ENCODE results near the gene SMARCD3. TPM values are rescaled to one million over a fixed set of nuclear protein-coding genes. Genes with fewer than 3 reads are reported as not detected.

SMARCD3 gene
- total RNA-seq, 2 experiments from 2014 or later: 11.8 to 14.8 TPM

- Mint-ChIP-seq H3K4me3 (peak overlapping the region; percentile 35), H3K36me3 (ENCODE audit: low read depth) (no peaks in the 10 kb centered on the region), H3K27me3 (peaks cover 83% of the 10 kb centered on the region), H3K27ac (no peak overlapping the region), H3K4me1 (ENCODE audit: low read depth) (peaks cover 33% of the 10 kb centered on the region), H3K9me3 (no peaks in the 10 kb centered on the region)
- Histone ChIP-seq H3K36me3 (ENCODE audit: insufficient read depth, low read length) (no peaks in the 10 kb centered on the region), H3K4me1 (ENCODE audit: insufficient read depth, low read length) (peaks cover 22% of the 10 kb centered on the region), H3K9me3 (ENCODE audit: control insufficient read depth in 1 of 2, insufficient read depth in 1 of 2, low read length in 2 of 2) (no peaks in the 10 kb centered on the region), H3K4me3 (ENCODE audit: low read length) (no peak overlapping the region), H3K27me3 (ENCODE audit: control insufficient read depth in 1 of 2, insufficient read depth in 2 of 2, low read length in 2 of 2) (peaks cover 34 to 40% of the 10 kb centered on the region in 2 experiments), H3K27ac (ENCODE audit: low read depth in 1 of 2, low read length in 2 of 2) (no peak overlapping the region)
- ChIA-PET POLR2A (no interaction called here), CTCF (no interaction called here)
- TF ChIP-seq, protein P1, sequence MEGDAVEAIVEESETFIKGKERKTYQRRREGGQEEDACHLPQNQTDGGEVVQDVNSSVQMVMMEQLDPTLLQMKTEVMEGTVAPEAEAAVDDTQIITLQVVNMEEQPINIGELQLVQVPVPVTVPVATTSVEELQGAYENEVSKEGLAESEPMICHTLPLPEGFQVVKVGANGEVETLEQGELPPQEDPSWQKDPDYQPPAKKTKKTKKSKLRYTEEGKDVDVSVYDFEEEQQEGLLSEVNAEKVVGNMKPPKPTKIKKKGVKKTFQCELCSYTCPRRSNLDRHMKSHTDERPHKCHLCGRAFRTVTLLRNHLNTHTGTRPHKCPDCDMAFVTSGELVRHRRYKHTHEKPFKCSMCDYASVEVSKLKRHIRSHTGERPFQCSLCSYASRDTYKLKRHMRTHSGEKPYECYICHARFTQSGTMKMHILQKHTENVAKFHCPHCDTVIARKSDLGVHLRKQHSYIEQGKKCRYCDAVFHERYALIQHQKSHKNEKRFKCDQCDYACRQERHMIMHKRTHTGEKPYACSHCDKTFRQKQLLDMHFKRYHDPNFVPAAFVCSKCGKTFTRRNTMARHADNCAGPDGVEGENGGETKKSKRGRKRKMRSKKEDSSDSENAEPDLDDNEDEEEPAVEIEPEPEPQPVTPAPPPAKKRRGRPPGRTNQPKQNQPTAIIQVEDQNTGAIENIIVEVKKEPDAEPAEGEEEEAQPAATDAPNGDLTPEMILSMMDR (IDR thresholded peaks at IDR 0.05): no peak
- intact Hi-C loops (cut with DNase I, micrococcal nuclease): no loop called here
- DNase-seq: no peak
- no peak for ATAC-seq (ENCODE audit: poor library complexity)
Measured at GRCh38 chr7:151252961-151253711, 4.6 kb upstream of the SMARCD3 start.

DNA sequence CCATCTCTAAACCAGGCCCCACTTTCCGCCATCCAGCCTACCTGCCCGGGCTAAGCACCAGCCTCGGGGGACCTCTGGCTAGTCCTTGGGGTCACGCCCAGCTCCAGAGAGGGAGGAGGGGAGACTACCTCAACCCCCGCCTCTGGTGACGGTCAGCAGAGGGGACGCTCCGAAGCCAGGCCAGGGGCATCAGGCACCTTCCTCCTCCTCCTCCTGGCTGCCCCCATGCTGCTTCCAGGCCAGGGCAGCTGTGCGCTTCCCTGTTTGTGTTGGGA, 4.0 kb upstream of the SMARCD3 start:
- Mint-ChIP-seq H3K27ac (no peak overlapping the region), H3K4me1 (ENCODE audit: low read depth) (peaks cover 38% of the 10 kb centered on the region), H3K36me3 (ENCODE audit: low read depth) (no peaks in the 10 kb centered on the region), H3K27me3 (peaks cover 83% of the 10 kb centered on the region), H3K9me3 (no peaks in the 10 kb centered on the region), H3K4me3 (peak overlapping the region; percentile 75)
- TF ChIP-seq, protein P1 (IDR thresholded peaks at IDR 0.05): no peak
- DNase-seq (no peak), ATAC-seq (ENCODE audit: poor library complexity) (no peak)
- Histone ChIP-seq H3K36me3 (ENCODE audit: insufficient read depth, low read length) (no peaks in the 10 kb centered on the region), H3K27me3 (ENCODE audit: control insufficient read depth in 1 of 2, insufficient read depth in 2 of 2, low read length in 2 of 2) (peaks cover 33 to 45% of the 10 kb centered on the region in 2 experiments), H3K4me3 (ENCODE audit: low read length) (no peak overlapping the region), H3K9me3 (ENCODE audit: control insufficient read depth in 1 of 2, insufficient read depth in 1 of 2, low read length in 2 of 2) (no peaks in the 10 kb centered on the region), H3K27ac (ENCODE audit: low read depth in 1 of 2, low read length in 2 of 2) (no peak overlapping the region), H3K4me1 (ENCODE audit: insufficient read depth, low read length) (peaks cover 28% of the 10 kb centered on the region)
- POLR2A ChIA-PET: no interaction called here
- intact Hi-C loops (cut with DNase I, micrococcal nuclease): no loop called here
- CTCF ChIA-PET: no interaction called here

DNA sequence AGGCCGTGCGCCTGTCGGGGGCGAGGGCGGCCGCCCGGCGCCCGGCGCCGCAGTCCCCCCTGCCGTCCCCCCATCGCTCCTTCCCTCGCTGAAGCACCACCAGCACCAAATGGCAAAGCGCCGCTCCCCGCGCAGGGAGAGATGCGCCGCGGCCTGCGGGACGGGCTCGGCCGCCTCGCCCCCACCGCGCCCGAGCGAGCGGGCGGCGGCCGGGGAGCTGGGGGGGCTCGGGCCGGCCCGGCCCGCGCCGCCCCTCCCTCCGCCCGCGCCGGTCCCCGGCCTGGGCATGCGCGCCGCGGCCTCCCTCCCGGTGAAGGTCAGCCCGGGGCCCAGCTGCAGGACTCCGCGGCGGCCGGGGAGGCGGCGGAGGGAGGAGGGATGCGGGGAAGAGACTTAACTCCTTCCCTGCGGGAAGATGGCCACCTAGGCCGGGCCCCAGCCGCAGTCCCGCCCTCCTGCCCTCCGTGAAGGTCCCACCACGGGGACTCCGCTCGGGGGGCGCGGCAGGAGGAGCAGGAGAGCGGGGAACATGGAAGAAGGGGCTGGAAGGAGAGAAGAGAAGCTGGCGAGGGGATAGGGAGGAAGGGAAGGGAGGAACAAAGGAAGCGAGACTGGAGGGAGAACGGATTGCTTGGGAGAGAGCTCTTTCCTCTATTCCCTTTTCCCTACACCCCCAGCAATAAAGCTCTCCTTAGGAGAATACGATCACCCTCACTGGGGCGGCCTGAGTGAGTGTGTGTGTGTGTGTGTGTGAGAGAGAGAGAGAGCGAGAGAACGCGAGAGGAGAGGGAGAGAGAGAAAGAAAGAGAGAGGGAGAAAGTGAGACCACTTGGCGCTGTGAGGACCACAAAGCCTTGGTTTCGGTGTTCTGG, 3.4 kb upstream of the SMARCD3 start:
- POLR2A ChIA-PET: no interaction called here
- peak overlapping the region; percentile 75 for H3K4me3 Mint-ChIP-seq
- peak in 5 of 14 experiments; percentile 28 to 60 (median 46) for DNase-seq
- no peaks in the 10 kb centered on the region for H3K36me3 ChIP-seq (ENCODE audit: insufficient read depth, low read length)
- H3K9me3 ChIP-seq (ENCODE audit: control insufficient read depth in 1 of 2, insufficient read depth in 1 of 2, low read length in 2 of 2): no peaks in the 10 kb centered on the region
- CTCF ChIA-PET: no interaction called here
- ATAC-seq (ENCODE audit: poor library complexity): peak; percentile 33
- H3K4me1 ChIP-seq (ENCODE audit: insufficient read depth, low read length): peaks cover 32% of the 10 kb centered on the region
- no peaks in the 10 kb centered on the region for H3K36me3 Mint-ChIP-seq (ENCODE audit: low read depth)
- H3K27me3 ChIP-seq (ENCODE audit: control insufficient read depth in 1 of 2, insufficient read depth in 2 of 2, low read length in 2 of 2): peaks cover 39 to 49% of the 10 kb centered on the region in 2 experiments
- H3K4me3 ChIP-seq (ENCODE audit: low read length): peak overlapping the region; percentile 24
- H3K27ac ChIP-seq (ENCODE audit: low read depth in 1 of 2, low read length in 2 of 2): no peak overlapping the region
- intact Hi-C loops (cut with DNase I, micrococcal nuclease): no loop called here
- peaks cover 85% of the 10 kb centered on the region for H3K27me3 Mint-ChIP-seq
- H3K27ac Mint-ChIP-seq: no peak overlapping the region
- no peaks in the 10 kb centered on the region for H3K9me3 Mint-ChIP-seq
- H3K4me1 Mint-ChIP-seq (ENCODE audit: low read depth): peaks cover 38% of the 10 kb centered on the region
- TF ChIP-seq, protein P1 (IDR thresholded peaks at IDR 0.05): no peak
